Measurements from ENCODE around the gene MRPS25. TPM values are rescaled to one million over a fixed set of nuclear protein-coding genes. Genes with fewer than 3 reads are reported as not detected.

Gene MRPS25
- total RNA-seq, 1 donor from 2014 or later = 49.0 TPM

DNA sequence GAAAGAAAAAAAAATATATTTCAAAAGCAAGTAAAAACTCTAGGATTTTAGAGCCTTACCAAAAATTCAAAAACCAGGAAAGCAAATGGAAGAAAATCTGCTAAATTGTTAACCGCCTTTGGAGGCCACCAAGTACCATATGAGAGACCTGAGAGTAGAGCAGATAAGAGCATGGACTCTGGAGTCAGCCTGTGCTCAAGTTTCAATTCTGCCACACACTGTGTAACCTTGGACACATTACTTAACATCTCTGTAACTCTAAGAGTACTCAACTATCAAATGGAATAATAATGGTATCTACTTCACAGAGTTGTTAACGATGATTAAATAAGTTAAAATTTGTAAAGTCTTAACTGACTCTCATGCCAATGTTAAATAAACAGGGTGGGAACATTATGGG, 21.1 kb upstream of the MRPS25 start:
- no peak overlapping the region for H3K4me3 Mint-ChIP-seq (ENCODE audit: low read depth)
- H3K4me1 Mint-ChIP-seq (ENCODE audit: low read depth) = no peaks in the 10 kb centered on the region
- no peaks in the 10 kb centered on the region for H3K9me3 Mint-ChIP-seq (ENCODE audit: low read depth)
- no peaks in the 10 kb centered on the region for H3K27me3 Mint-ChIP-seq
- TF ChIP-seq, protein P1, sequence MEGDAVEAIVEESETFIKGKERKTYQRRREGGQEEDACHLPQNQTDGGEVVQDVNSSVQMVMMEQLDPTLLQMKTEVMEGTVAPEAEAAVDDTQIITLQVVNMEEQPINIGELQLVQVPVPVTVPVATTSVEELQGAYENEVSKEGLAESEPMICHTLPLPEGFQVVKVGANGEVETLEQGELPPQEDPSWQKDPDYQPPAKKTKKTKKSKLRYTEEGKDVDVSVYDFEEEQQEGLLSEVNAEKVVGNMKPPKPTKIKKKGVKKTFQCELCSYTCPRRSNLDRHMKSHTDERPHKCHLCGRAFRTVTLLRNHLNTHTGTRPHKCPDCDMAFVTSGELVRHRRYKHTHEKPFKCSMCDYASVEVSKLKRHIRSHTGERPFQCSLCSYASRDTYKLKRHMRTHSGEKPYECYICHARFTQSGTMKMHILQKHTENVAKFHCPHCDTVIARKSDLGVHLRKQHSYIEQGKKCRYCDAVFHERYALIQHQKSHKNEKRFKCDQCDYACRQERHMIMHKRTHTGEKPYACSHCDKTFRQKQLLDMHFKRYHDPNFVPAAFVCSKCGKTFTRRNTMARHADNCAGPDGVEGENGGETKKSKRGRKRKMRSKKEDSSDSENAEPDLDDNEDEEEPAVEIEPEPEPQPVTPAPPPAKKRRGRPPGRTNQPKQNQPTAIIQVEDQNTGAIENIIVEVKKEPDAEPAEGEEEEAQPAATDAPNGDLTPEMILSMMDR (IDR thresholded peaks at IDR 0.05; ENCODE audit: unreplicated experiment) = no peak
- DNase-seq (ENCODE audit: low spot score, unreplicated experiment) = no peak
- H3K36me3 Mint-ChIP-seq (ENCODE audit: insufficient read depth) = peaks cover 29% of the 10 kb centered on the region
- no peak overlapping the region for H3K27ac Mint-ChIP-seq

DNA sequence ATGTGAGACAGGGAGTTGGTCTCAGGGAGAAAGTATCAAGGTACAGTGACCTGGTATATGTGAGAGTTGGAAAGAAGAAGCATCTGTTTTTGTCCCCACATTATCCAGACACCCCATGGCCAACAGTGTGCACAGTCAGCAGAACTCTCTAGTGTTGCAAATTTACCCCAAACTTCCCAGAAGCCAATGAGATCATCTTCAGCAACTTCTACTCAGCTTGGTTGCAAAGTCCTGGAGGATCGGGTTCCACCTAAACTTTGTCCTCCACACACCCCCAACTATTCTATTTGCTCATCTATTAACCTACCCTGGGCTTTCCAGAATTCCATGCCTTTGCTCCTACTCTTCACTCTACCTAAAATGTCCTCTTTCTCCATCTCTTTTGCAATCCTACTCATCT, 18.1 kb upstream of the MRPS25 start:
- Mint-ChIP-seq H3K4me1 (ENCODE audit: low read depth) (no peaks in the 10 kb centered on the region), H3K27me3 (no peaks in the 10 kb centered on the region), H3K36me3 (ENCODE audit: insufficient read depth) (peaks cover 31% of the 10 kb centered on the region), H3K4me3 (ENCODE audit: low read depth) (no peak overlapping the region), H3K27ac (no peak overlapping the region), H3K9me3 (ENCODE audit: low read depth) (no peaks in the 10 kb centered on the region)
- TF ChIP-seq, protein P1 (IDR thresholded peaks at IDR 0.05; ENCODE audit: unreplicated experiment) = no peak
- no peak for DNase-seq (ENCODE audit: low spot score, unreplicated experiment)

DNA sequence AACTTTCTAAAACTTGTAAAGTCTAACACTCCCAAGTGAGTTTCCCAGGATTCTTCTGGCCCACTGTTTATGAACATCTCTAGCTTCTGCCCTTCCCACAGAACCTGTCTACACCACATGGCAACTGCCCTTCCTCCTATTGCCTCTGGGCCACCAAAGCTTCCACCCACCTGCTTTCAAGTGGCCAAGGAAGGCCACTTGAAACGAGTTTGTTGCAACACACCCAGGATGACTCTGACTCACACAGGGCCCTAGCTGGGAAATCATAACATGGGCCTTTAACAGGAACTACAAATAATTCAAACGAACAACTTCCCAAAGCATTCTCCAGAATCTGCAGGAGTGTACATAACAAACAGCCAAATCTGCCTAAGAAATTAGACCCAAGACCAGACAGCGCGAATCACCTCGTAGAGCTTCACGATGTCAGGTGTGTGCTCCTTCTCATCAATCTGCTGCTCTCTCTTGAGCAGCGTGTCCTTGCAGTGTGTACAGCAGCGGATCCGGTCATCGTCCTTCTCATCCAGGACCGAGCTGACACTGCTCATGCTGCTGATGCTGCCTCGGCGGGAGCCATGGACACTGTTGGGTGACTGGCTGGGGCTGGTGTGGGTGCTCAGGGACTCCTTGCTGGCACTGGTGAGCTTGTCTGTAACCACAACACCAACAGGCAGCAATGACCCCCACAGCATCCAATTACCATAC, 17.0 kb upstream of the MRPS25 start:
- no peak for DNase-seq (ENCODE audit: low spot score, unreplicated experiment)
- H3K27ac Mint-ChIP-seq = no peak overlapping the region

DNA sequence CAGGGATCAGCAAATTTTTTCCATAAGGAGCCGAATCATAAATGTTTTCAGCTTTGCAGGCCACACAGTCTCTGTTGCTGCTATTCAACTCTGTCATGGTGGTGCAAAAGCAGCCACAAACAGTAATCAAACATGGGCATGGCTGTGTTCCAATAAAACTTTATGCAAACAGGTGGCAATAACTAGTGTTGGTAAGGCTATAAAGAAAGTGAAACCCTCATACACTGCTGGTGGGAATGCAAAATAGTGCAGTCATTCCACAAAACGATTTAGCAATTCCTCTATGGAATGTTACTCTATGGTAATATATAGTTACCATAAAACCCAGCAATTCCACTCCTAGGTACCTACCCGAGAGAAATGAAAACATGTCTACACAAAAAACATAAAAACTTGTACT, 14.0 kb upstream of the MRPS25 start:
- TF ChIP-seq, protein P1 (IDR thresholded peaks at IDR 0.05; ENCODE audit: unreplicated experiment) = no peak
- no peaks in the 10 kb centered on the region for H3K4me1 Mint-ChIP-seq (ENCODE audit: low read depth)
- H3K27ac Mint-ChIP-seq = no peak overlapping the region
- DNase-seq (ENCODE audit: low spot score, unreplicated experiment) = no peak
- H3K36me3 Mint-ChIP-seq (ENCODE audit: insufficient read depth) = peaks cover 40% of the 10 kb centered on the region
- H3K9me3 Mint-ChIP-seq (ENCODE audit: low read depth) = no peaks in the 10 kb centered on the region
- H3K4me3 Mint-ChIP-seq (ENCODE audit: low read depth) = no peak overlapping the region
- H3K27me3 Mint-ChIP-seq = no peaks in the 10 kb centered on the region

More for the DNA sequence above, 17.0 kb upstream of the MRPS25 start:
- Mint-ChIP-seq H3K4me3 (ENCODE audit: low read depth) (no peak overlapping the region), H3K4me1 (ENCODE audit: low read depth) (no peaks in the 10 kb centered on the region), H3K9me3 (ENCODE audit: low read depth) (no peaks in the 10 kb centered on the region), H3K36me3 (ENCODE audit: insufficient read depth) (peaks cover 37% of the 10 kb centered on the region), H3K27me3 (no peaks in the 10 kb centered on the region)
- TF ChIP-seq, protein P1 (IDR thresholded peaks at IDR 0.05; ENCODE audit: unreplicated experiment) = no peak

DNA sequence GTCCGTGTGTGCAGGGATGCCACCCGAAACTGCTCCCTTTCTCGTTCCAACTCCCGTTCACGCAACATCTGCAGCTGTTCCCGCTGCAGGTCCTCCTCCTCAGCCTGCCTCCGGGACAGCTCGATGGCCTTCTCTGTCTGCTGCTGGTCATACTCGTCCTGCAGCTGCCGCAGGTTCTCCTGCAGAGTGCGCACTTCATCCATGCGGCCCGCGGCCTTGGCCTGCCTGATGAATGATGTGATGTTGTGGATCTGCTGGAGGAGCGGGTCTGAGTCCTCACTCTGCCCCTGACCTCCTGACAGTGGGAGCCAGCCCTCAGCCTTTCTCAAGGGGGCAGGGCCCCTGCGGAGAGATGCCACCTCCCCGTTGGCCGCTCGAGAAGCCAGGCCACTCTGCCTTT, 9.4 kb upstream of the MRPS25 start:
- Mint-ChIP-seq H3K9me3 (ENCODE audit: low read depth) (no peaks in the 10 kb centered on the region), H3K4me3 (ENCODE audit: low read depth) (no peak overlapping the region), H3K27ac (no peak overlapping the region), H3K27me3 (no peaks in the 10 kb centered on the region), H3K36me3 (ENCODE audit: insufficient read depth) (peaks cover 22% of the 10 kb centered on the region), H3K4me1 (ENCODE audit: low read depth) (no peaks in the 10 kb centered on the region)
- no peak for DNase-seq (ENCODE audit: low spot score, unreplicated experiment)
- TF ChIP-seq, protein P1 (IDR thresholded peaks at IDR 0.05; ENCODE audit: unreplicated experiment) = no peak
